ENCODE measurements around the gene POLR2J3.
"Not testable (repeated sequence)": the region's sequence is repeated elsewhere in the genome, so short reads cannot be mapped to it uniquely, and the experiment has no call there.

The POLR2J3 gene

GRCh38 chr7:102572261-102573239, at the start of gene POLR2J3:
TSS of gene POLR2J3 (minus strand) at chr7:102572583. CDS start at chr7:102572521, 62 bp downstream.
- DNase-seq, result peak; percentile 100

- DNase-seq, result not testable (repeated sequence)
Observed at GRCh38 chr7:102618122-102618521, 45.7 kb upstream of the POLR2J3 start.

- peak; percentile 72 for DNase-seq
Observed at GRCh38 chr7:102616507-102617125, 44.2 kb upstream of the POLR2J3 start, which contains the start of gene RASA4. TSS of gene RASA4 (minus strand) at chr7:102616756. CDS start at chr7:102616689, 67 bp downstream.

DNA sequence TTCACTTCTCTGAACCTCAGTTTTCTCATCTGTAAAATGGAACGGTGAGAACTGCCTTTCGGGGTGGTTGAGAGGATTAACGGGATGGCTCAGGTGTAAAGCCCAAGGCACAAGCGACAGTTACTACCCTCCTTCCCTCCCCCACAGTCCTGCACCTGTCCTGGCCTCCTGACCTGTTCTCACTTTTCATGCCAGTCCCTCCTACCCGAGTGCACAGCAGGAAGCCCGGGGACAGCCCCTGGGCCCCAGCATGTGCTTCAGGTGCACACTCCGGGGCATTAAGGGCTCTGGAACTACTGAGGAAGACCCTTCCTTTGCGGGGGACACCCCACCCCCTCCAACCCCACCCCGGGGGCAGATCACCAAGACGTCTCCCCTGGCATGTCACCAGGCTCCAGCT, 43.5 kb upstream of the POLR2J3 start:
- DNase-seq, result not testable (repeated sequence)

- DNase-seq, result not testable (repeated sequence)
Observed at GRCh38 chr7:102614873-102615272, 42.5 kb upstream of the POLR2J3 start.

- DNase-seq, result not testable (repeated sequence)
Observed at GRCh38 chr7:102614346-102614697, 41.9 kb upstream of the POLR2J3 start.

- DNase-seq, result not testable (repeated sequence)
Observed at GRCh38 chr7:102613575-102614345, 41.4 kb upstream of the POLR2J3 start.

GRCh38 chr7:102611675-102612325, 39.4 kb upstream of the POLR2J3 start:
- DNase-seq, result peak; percentile 65

- not testable (repeated sequence) for DNase-seq
Observed at GRCh38 chr7:102611013-102611674, 38.8 kb upstream of the POLR2J3 start.

- DNase-seq, result not testable (repeated sequence)
Observed at GRCh38 chr7:102610441-102610840, 38.1 kb upstream of the POLR2J3 start.

GRCh38 chr7:102609734-102610133, 37.4 kb upstream of the POLR2J3 start:
- not testable (repeated sequence) for DNase-seq

GRCh38 chr7:102606848-102607247, 34.5 kb upstream of the POLR2J3 start:
- not testable (repeated sequence) for DNase-seq

DNA sequence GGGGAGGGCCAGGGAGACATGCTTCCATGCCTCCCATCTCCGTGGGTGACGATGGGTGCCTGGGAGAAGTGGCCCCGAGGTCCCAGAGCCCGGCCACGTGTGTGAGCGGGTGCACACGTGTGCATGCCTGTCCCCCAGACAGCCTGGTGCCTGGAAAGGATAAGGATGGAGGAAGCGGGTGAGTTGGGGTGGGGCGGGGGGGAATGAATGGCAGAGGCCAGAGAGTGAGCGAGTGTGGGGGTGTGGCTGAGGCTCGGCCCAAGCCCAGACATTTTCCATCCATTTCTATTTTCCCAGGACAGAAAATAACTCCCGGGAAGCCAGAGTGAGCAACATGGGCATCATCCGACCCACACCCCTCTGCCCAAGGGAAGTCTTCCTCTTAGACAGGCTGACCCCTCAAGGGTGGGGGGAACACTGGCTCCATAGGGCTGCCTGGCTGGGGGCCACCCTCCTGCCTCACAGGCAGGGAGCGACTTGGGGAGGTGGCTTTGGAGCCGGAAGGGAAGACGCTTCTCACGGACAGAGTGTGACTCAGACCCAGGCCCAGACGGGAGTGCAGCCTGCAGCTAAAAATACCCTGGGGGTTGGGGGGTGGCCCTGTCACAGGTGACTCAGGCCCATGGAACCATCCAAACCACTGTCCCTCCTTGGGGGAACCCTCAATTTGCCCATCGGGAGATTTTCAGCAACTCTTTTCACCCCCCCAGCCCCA, 32.2 kb upstream of the POLR2J3 start:
- DNase-seq, result not testable (repeated sequence)

DNA sequence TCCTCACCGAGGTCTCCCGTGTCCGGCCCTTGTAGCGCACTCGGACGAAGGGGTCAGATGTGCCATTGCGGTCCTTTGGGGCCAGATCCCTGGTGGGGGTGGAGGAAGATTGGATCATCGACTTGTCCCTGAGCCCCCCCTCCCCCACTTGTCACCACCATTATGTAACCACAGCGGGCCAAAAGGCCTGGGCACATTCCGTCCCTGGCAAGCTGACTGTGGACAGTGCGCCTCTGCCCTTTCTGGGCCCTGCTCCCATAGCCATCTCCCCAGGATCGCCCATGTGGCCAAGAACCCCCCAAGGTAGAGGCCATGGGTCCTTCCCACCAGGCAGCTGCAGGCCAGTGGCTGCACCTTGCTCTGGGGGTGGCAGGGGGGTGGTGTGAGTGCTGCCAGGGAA, 29.9 kb upstream of the POLR2J3 start:
- DNase-seq, result not testable (repeated sequence)

- not testable (repeated sequence) for DNase-seq
Observed at GRCh38 chr7:102599699-102600098, 27.3 kb upstream of the POLR2J3 start.

DNA sequence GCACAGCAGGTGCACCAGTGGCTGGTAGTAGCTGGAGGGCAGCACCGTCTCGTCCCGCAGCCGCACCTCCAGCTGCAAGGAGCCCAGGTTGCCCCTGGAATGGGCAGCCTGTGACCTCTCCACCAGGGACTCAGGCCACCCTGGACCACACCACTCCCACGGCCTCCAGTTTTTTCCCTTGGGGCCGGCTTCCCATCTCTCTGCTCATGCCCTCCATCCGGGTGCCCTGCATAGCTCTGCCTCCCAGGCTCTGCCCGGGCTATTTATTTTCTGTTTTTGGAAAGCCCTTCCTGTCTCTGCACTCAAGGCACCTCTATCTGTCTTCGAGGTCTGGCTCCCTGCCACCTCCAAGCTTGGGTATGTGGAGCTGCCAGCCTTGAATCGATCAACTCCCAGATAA, 23.7 kb upstream of the POLR2J3 start:
- DNase-seq, result peak; percentile 1

DNA sequence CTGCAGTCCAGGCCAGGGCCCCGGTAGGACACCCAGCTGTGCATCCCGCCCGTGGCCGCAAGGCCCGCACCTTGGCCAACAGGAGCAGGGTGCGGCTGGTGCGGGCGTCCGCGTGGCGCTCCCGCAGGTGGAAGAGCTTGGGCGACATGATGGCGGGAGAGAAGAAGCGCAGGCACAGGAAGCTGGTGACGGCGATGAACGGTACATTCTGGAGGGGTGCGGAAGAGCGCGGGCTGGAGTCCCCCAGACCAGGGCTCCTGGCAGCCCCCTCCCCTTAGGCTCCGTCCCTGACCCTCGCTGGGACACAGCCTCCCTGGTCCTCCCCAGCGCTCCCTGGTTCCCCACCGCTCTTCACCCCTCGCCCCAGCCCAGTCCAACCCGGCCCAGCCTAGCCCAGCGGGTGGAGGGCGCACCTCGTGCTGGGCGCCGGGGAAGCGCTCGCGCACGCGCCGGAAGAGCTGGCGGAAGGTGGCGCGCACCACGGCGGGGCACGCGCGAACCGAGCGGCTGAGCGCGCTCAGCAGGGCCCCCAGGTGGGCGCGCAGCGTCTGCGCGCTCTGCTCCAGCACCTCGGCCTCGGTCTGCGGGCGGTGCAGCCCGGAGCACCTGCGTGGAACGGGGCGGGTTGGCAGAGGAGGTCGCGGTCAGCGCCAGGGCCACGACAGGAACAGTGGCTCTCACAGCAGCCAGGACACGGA, 21.4 kb upstream of the POLR2J3 start:
- not testable (repeated sequence) for DNase-seq

- DNase-seq, result not testable (repeated sequence)
Observed at GRCh38 chr7:102592477-102593019, 20.2 kb upstream of the POLR2J3 start.

DNA sequence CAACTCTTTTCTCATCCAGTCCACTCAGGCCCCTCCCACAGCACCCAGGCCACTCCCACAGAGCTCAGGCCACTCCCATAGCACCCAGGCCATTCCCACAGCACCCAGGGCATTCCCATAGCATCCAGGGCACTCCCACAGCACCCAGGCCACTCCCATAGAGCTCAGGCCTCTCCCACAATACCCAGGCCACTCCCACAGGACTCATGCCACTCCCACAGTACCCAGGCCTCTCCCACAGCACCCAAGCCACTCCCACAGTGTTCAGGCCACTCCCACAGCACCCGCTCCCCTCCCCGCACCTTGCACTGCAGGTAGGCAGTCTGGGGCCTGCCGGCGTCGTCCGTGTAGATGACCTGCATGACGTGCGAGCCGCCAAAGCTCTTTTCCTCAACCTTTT, 17.5 kb upstream of the POLR2J3 start:
- DNase-seq, result not testable (repeated sequence)

DNA sequence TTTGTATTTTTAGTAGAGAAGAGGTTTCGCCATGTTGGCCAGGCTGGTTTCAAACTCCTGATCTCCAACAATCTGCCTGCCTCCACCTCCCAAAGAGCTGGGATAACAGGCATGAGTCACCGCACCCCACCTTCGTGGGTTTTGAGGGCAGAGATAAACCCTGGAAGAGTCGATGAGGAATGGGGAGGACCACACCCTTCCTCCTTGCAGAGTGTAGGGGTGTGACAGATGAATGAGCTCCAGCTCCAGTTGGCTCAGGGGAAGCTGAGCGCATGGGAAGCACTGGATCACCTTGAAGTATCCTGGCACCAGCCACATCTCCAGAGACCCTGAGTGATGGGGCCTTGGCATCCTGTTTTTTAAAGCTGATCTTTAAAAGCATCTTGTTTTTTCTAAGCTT, 11.1 kb upstream of the POLR2J3 start:
- DNase-seq, result not testable (repeated sequence)

Data from left hindlimb (tissue), 1 donor.